OCI-LY1 (cell line): ENCODE data around the gene CNTNAP2.

Experiments
- H2AFZ ChIP-seq: fragments of 200-600 bp; sonication (generic), shearing (Covaris generic); 2 replicates; pipeline ENCODE4 v1.6.0; 2014; ENCODE audit warnings: antibody characterized with exemption, mild to moderate bottlenecking, low read length
- H3F3A ChIP-seq: fragments of 200-600 bp; sonication (generic), shearing (Covaris generic); 2 replicates; pipeline ENCODE4 v1.6.0; 2014; ENCODE audit warnings: mild to moderate bottlenecking, antibody characterized with exemption, low read length, moderate library complexity; ENCODE audit not compliant: insufficient read depth
- H3K27ac ChIP-seq: fragments of 200-600 bp; sonication (generic); 2 replicates; pipeline ENCODE4 v1.5.1; 2014; ENCODE audit warnings: low read length, mixed run types, mild to moderate bottlenecking, low read depth; ENCODE audit not compliant: poor library complexity, severe bottlenecking
- H3K27me3 ChIP-seq: fragments of 200-600 bp; sonication (generic); 2 replicates; pipeline ENCODE4 v1.6.0; 2014; ENCODE audit warnings: antibody characterized with exemption, mild to moderate bottlenecking, low read length, moderate library complexity; ENCODE audit not compliant: insufficient read depth
- H3K36me3 ChIP-seq: fragments of 200-600 bp; sonication (generic); 2 replicates; pipeline ENCODE4 v1.6.1; 2014; ENCODE audit warnings: mild to moderate bottlenecking, antibody characterized with exemption, low read length, moderate library complexity, mixed read lengths; ENCODE audit not compliant: insufficient read depth
- H3K4me1 ChIP-seq: fragments of 200-600 bp; sonication (generic); 2 replicates; pipeline ENCODE4 v1.5.1; 2014; ENCODE audit warnings: mild to moderate bottlenecking, low read length, moderate library complexity; ENCODE audit not compliant: insufficient read depth, severe bottlenecking
- H3K4me2 ChIP-seq: fragments of 200-600 bp; sonication (generic), shearing (Covaris generic); 2 replicates; pipeline ENCODE4 v1.6.1; 2014; ENCODE audit warnings: low read length
- H3K4me3 ChIP-seq: fragments of 200-600 bp; sonication (generic); 2 replicates; pipeline ENCODE4 v1.5.1; 2014; ENCODE audit warnings: low read length, low read depth, mild to moderate bottlenecking, mixed read lengths; ENCODE audit not compliant: poor library complexity, severe bottlenecking
- H3K79me2 ChIP-seq: fragments of 200-600 bp; shearing (Covaris generic); 2 replicates; pipeline ENCODE4 v1.6.1; 2016; ENCODE audit warnings: mixed run types, low read length, mixed read lengths; ENCODE audit not compliant: insufficient read depth
- H3K9ac ChIP-seq: fragments of 200-600 bp; sonication (generic), shearing (Covaris generic); 2 replicates; pipeline ENCODE4 v1.6.1; 2014; ENCODE audit warnings: mild to moderate bottlenecking, low read length, mixed read lengths
- H3K9me2 ChIP-seq: fragments of 200-600 bp; sonication (generic), shearing (Covaris generic); 2 replicates; pipeline ENCODE4 v1.6.1; 2014; ENCODE audit warnings: low read depth, mild to moderate bottlenecking, low read length, mixed read lengths
- H3K9me3 ChIP-seq: fragments of 200-600 bp; shearing (Covaris generic); 2 replicates; pipeline ENCODE4 v1.6.1; 2014; ENCODE audit warnings: low read length, mixed read lengths
- H4K20me1 ChIP-seq: fragments of 200-600 bp; sonication (generic), shearing (Covaris generic); 2 replicates; pipeline ENCODE4 v1.6.0; 2016; ENCODE audit warnings: mild to moderate bottlenecking, low read length; ENCODE audit not compliant: insufficient read depth
- EZH2 ChIP-seq: fragments of 200-600 bp; sonication (generic), shearing (Covaris generic); IDR thresholded peaks from 2 replicates; pipeline ENCODE4 v1.8.0; 2017; ENCODE audit warnings: borderline replicate concordance, mixed run types, mild to moderate bottlenecking, antibody characterized with exemption, low read length, moderate library complexity, mixed read lengths
- TF ChIP-seq, protein P1 (sequence below): fragments of 200-600 bp; sonication (generic), shearing (Covaris generic); IDR thresholded peaks from 2 replicates; pipeline ENCODE4 v1.5.1; 2017; ENCODE audit warnings: mild to moderate bottlenecking, antibody characterized with exemption, low read length, moderate library complexity, mixed read lengths

The CNTNAP2 gene

DNA sequence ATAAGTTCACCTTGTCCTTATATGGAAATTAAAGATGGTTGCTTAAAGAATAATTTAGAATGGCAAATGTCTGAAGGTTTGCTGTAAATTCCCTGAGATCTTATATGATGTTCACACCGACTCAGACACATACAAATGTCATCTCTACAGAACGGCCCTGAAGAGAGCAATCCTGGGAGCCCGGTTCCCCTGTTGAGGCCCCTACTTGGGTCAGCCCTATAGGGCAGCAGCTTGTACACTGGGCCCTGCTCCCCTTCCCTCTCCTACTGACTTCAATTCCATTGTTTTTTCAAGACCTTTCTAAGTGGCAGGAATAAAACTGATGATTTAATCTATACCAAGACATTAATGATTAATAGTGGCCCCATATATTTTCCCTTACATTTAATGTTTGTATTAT is 1660.7 kb downstream of the CNTNAP2 start:
- Histone ChIP-seq H4K20me1 (0 out of 2 replicates have a peak, but pooled peaks cover 2% of the 10 kb centered on the region), H3F3A (no peaks in the 10 kb centered on the region)

DNA sequence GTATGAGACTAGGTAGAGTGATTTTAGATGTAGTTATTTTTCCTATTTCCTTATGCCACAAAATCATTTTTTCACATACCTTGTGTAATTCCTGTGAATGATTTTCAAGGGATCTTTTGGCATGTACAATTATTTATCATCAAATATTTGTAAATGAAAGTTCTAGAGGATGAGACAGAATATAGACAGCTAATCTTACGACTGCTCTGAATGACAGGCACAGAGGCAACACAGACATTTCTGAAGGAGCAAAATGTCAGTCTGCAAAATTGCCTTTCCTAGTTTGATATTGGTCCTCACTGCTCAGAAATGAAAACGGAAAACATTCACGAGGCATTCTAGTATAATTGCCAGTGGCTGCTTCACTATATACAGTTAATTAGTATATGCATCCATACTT is 1663.3 kb downstream of the CNTNAP2 start:
- H3K9me2 ChIP-seq, result no peaks in the 10 kb centered on the region

More for the DNA sequence above, 1660.7 kb downstream of the CNTNAP2 start:
- Histone ChIP-seq H3K4me1 (no peaks in the 10 kb centered on the region), H3K9me3 (no peaks in the 10 kb centered on the region), H3K9ac (no peak overlapping the region), H2AFZ (no peak overlapping the region), H3K36me3 (no peaks in the 10 kb centered on the region), H3K79me2 (no peaks in the 10 kb centered on the region), H3K4me2 (no peak overlapping the region), H3K27me3 (no peaks in the 10 kb centered on the region), H3K9me2 (no peaks in the 10 kb centered on the region), H3K4me3 (no peak overlapping the region), H3K27ac (no peak overlapping the region)
- TF ChIP-seq, protein P1, sequence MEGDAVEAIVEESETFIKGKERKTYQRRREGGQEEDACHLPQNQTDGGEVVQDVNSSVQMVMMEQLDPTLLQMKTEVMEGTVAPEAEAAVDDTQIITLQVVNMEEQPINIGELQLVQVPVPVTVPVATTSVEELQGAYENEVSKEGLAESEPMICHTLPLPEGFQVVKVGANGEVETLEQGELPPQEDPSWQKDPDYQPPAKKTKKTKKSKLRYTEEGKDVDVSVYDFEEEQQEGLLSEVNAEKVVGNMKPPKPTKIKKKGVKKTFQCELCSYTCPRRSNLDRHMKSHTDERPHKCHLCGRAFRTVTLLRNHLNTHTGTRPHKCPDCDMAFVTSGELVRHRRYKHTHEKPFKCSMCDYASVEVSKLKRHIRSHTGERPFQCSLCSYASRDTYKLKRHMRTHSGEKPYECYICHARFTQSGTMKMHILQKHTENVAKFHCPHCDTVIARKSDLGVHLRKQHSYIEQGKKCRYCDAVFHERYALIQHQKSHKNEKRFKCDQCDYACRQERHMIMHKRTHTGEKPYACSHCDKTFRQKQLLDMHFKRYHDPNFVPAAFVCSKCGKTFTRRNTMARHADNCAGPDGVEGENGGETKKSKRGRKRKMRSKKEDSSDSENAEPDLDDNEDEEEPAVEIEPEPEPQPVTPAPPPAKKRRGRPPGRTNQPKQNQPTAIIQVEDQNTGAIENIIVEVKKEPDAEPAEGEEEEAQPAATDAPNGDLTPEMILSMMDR, result no peak
- TF ChIP-seq EZH2, result no peak

DNA sequence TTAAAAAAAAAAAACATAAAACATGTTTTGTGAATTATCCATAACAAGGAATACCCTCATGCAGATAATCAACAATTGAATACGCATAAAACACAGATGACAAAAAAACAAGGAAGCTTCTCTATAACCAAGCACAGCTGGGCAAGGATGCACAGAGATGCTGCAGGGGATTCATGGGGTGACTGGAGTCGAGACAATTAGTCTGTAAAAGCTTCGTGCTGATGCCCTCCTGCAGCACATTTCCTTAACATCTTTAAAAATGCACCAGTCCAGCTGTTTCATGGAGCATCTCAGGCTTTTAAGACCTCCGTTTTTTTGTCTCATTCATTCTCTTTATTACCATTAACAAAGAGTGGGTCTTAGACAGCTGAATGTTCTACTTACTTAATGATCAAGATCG is 1680.0 kb downstream of the CNTNAP2 start:
- no peak overlapping the region for H2AFZ ChIP-seq
- no peak overlapping the region for H3K9ac ChIP-seq
- H3K27ac ChIP-seq, result no peak overlapping the region
- H3K9me3 ChIP-seq, result no peaks in the 10 kb centered on the region
- no peak overlapping the region for H3K4me2 ChIP-seq
- H3K9me2 ChIP-seq, result no peaks in the 10 kb centered on the region
- no peaks in the 10 kb centered on the region for H3K27me3 ChIP-seq
- H3F3A ChIP-seq, result no peaks in the 10 kb centered on the region
- H4K20me1 ChIP-seq, result no peaks in the 10 kb centered on the region
- H3K79me2 ChIP-seq, result no peaks in the 10 kb centered on the region
- H3K4me1 ChIP-seq, result no peaks in the 10 kb centered on the region
- no peak for TF ChIP-seq EZH2
- TF ChIP-seq, protein P1, result no peak
- no peak overlapping the region for H3K4me3 ChIP-seq
- no peaks in the 10 kb centered on the region for H3K36me3 ChIP-seq

More for the DNA sequence above, 1663.3 kb downstream of the CNTNAP2 start:
- H3K9ac ChIP-seq, result no peak overlapping the region
- TF ChIP-seq EZH2, result no peak
- TF ChIP-seq, protein P1, result no peak
- H3K9me3 ChIP-seq, result no peaks in the 10 kb centered on the region
- no peaks in the 10 kb centered on the region for H3K4me1 ChIP-seq
- no peak overlapping the region for H3K4me2 ChIP-seq
- no peaks in the 10 kb centered on the region for H3F3A ChIP-seq
- no peak overlapping the region for H3K27ac ChIP-seq
- H3K36me3 ChIP-seq, result no peaks in the 10 kb centered on the region
- H3K4me3 ChIP-seq, result no peak overlapping the region
- H2AFZ ChIP-seq, result no peak overlapping the region
- 0 out of 2 replicates have a peak, but pooled peaks cover 2% of the 10 kb centered on the region for H4K20me1 ChIP-seq
- H3K27me3 ChIP-seq, result no peaks in the 10 kb centered on the region
- no peaks in the 10 kb centered on the region for H3K79me2 ChIP-seq
